ENCODE data around the gene IGFN1.

Gene IGFN1

GRCh38 chr1:201220388-201220715 is 29.7 kb downstream of the IGFN1 start:
- H3K4me3 ChIP-seq (ENCODE audit: low read depth, low read length), result no peak overlapping the region
- TF ChIP-seq, protein P1, sequence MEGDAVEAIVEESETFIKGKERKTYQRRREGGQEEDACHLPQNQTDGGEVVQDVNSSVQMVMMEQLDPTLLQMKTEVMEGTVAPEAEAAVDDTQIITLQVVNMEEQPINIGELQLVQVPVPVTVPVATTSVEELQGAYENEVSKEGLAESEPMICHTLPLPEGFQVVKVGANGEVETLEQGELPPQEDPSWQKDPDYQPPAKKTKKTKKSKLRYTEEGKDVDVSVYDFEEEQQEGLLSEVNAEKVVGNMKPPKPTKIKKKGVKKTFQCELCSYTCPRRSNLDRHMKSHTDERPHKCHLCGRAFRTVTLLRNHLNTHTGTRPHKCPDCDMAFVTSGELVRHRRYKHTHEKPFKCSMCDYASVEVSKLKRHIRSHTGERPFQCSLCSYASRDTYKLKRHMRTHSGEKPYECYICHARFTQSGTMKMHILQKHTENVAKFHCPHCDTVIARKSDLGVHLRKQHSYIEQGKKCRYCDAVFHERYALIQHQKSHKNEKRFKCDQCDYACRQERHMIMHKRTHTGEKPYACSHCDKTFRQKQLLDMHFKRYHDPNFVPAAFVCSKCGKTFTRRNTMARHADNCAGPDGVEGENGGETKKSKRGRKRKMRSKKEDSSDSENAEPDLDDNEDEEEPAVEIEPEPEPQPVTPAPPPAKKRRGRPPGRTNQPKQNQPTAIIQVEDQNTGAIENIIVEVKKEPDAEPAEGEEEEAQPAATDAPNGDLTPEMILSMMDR (IDR thresholded peaks at IDR 0.05; ENCODE audit: borderline replicate concordance, insufficient read depth, low read depth, low read length), result no peak

DNA sequence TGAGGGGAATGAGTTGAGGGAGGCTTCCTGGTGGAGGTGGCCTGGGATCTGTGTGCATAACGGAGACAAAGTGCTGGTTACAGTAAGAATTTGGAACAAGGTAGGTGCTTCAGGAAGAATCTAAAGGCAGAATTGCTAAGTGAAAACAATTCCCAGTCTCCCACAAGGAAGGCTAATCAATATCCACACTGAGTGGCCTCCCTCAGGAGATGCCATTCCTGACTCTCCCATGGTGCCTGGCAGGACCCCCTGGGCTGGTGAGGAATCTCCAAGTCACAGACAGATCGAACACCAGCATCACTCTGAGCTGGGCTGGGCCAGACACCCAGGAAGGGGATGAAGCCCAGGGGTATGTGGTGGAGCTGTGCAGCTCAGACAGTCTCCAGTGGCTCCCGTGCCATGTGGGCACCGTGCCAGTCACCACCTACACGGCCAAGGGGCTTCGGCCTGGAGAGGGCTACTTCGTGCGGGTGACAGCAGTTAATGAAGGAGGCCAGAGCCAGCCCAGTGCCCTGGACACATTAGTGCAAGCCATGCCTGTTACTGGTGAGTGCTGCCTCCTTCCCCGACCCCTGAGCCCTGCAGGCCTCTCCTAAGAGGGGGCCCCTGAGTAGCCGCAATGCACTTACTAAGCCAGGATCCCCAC is 30.7 kb downstream of the IGFN1 start:
- TF ChIP-seq, protein P1 (IDR thresholded peaks at IDR 0.05; ENCODE audit: borderline replicate concordance, insufficient read depth, low read depth, low read length), result no peak
- H3K4me3 ChIP-seq (ENCODE audit: low read depth, low read length), result no peak overlapping the region

DNA sequence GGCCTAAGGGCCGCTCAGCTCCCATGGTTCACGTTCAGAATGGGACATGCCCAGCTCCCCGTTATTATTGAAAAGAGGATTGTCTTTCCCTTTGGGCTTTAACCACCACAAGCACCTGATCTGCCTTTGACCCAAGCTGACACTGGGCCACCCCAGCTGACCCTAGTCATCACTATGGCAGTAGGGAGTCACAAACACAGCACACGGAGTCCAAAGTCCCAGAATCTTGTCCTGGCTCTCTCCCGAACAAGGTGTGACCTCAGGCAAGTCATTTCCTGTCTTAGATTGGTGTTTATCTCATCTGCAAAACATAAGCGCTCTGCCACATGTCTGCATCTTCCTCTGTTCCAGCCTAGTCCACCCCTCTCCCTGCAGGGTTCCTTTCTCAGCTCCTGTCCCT is 31.5 kb downstream of the IGFN1 start:
- TF ChIP-seq, protein P1 (IDR thresholded peaks at IDR 0.05; ENCODE audit: borderline replicate concordance, insufficient read depth, low read depth, low read length), result no peak
- no peak overlapping the region for H3K4me3 ChIP-seq (ENCODE audit: low read depth, low read length)

DNA sequence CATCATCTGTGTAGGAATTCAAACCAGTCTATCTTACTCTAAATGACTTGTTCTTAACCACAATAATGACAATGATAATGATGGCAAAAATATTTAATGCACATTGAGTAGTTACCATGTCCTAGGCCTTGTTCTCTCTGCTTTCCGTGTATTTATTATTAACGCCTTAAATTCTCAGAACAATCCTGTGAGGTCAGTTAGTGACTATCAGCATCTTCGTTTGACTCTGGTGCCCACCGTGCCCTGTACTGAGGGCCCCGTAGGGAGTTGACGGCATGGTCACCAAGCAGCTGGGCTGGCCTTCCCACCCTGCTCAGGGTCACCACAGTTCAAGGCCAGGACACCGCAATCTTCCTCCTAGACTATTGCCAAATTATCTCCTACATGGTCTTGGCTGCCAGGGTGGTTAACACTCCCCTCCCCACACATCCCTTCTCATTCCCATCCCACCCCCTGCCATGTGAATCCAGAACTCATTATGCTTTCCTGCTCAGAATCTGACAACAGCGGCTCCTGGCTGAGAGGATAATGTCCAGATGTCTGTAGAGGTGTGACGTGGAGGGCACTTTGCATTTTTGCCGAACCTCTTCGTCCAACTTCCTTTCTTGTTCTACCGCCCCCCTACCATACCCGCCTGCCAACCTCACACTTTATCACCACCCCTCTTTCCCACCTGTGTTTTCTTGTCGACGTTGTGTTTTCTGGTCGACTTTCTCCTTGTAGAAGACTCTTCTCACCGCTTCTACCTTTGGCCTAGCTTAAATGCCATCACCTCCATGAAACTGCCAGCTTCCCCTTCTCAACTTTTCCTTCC is 33.4 kb downstream of the IGFN1 start:
- H3K4me3 ChIP-seq (ENCODE audit: low read depth, low read length), result no peak overlapping the region
- TF ChIP-seq, protein P1 (IDR thresholded peaks at IDR 0.05; ENCODE audit: borderline replicate concordance, insufficient read depth, low read depth, low read length), result no peak

GRCh38 chr1:201224666-201225370 is 34.2 kb downstream of the IGFN1 start:
- TF ChIP-seq, protein P1 (IDR thresholded peaks at IDR 0.05; ENCODE audit: borderline replicate concordance, insufficient read depth, low read depth, low read length), result no peak
- H3K4me3 ChIP-seq (ENCODE audit: low read depth, low read length), result no peak overlapping the region

GRCh38 chr1:201226178-201226514 is 35.5 kb downstream of the IGFN1 start:
- H3K4me3 ChIP-seq (ENCODE audit: low read depth, low read length), result no peak overlapping the region
- TF ChIP-seq, protein P1 (IDR thresholded peaks at IDR 0.05; ENCODE audit: borderline replicate concordance, insufficient read depth, low read depth, low read length), result no peak

Measured in GM12875 (cell line).